GM12875 (cell line): Measurements from ENCODE around the gene POMT1.
"Not testable (repeated sequence)": the region's sequence is repeated elsewhere in the genome, so short reads cannot be mapped to it uniquely, and the experiment has no call there.

Source experiments
- H3K4me3 ChIP-seq: one replicate; pipeline ENCODE4 v1.5.1; 2011; ENCODE audit warnings: low read depth, low read length, control low read depth
- TF ChIP-seq, protein P1 (sequence below): IDR thresholded peaks from 2 replicates; pipeline ENCODE4 v1.5.1; 2011; ENCODE audit warnings: low read depth, mild to moderate bottlenecking, control low read depth, inconsistent platforms, low read length, moderate library complexity, borderline replicate concordance; ENCODE audit not compliant: insufficient read depth

Gene POMT1, protein sequence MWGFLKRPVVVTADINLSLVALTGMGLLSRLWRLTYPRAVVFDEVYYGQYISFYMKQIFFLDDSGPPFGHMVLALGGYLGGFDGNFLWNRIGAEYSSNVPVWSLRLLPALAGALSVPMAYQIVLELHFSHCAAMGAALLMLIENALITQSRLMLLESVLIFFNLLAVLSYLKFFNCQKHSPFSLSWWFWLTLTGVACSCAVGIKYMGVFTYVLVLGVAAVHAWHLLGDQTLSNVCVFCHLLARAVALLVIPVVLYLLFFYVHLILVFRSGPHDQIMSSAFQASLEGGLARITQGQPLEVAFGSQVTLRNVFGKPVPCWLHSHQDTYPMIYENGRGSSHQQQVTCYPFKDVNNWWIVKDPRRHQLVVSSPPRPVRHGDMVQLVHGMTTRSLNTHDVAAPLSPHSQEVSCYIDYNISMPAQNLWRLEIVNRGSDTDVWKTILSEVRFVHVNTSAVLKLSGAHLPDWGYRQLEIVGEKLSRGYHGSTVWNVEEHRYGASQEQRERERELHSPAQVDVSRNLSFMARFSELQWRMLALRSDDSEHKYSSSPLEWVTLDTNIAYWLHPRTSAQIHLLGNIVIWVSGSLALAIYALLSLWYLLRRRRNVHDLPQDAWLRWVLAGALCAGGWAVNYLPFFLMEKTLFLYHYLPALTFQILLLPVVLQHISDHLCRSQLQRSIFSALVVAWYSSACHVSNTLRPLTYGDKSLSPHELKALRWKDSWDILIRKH

DNA sequence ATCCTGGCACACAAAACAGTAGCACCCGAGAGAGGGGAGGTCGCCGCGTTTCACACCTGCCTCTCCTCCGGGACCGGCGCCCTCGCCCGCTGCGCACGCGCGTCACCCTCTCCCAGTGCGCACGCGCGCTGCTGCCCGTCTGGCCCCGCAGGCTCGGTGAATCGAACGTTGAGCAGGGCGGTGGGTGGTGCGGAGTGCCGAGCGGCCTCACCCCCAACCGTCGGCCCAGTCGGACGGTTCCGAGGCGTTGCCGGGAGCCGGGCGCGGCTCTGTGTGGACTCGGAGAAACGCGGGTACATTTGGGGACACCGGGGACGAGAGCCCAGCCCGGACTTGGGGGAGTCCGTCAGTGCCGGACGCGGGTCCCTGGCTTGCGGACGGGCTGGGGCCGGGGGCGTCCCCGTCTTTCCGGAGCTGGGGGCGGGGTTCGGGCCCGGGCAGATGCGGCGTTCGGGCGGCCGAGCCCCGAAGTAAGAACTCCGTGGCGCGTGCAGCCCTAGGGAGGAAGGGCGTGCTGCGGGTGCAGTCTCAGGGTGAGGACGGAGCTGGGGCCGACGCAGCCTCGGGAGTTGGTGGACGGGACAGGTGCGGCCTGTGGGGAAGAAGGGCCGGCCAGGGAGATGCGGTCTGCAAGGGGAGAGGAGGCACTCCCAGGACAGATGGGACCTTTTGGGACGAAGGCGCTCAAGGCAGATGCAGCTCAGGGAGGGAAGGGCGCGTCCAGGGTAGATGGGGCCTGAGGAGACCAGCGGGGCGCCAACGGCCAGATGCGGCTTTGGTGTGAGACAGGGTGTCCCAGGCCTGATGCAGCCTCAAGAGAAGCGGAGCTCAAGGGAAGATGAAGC lies at the start of gene POMT1:
POMT1 (plus strand) TSS at position 138 of the 845 bp plus-strand sequence. CDS start 1,301 bp downstream, outside the sequence.
- H3K4me3 ChIP-seq, result peak within 1 kb of the TSS; percentile 99
- TF ChIP-seq, protein P1, sequence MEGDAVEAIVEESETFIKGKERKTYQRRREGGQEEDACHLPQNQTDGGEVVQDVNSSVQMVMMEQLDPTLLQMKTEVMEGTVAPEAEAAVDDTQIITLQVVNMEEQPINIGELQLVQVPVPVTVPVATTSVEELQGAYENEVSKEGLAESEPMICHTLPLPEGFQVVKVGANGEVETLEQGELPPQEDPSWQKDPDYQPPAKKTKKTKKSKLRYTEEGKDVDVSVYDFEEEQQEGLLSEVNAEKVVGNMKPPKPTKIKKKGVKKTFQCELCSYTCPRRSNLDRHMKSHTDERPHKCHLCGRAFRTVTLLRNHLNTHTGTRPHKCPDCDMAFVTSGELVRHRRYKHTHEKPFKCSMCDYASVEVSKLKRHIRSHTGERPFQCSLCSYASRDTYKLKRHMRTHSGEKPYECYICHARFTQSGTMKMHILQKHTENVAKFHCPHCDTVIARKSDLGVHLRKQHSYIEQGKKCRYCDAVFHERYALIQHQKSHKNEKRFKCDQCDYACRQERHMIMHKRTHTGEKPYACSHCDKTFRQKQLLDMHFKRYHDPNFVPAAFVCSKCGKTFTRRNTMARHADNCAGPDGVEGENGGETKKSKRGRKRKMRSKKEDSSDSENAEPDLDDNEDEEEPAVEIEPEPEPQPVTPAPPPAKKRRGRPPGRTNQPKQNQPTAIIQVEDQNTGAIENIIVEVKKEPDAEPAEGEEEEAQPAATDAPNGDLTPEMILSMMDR, result no peak

DNA sequence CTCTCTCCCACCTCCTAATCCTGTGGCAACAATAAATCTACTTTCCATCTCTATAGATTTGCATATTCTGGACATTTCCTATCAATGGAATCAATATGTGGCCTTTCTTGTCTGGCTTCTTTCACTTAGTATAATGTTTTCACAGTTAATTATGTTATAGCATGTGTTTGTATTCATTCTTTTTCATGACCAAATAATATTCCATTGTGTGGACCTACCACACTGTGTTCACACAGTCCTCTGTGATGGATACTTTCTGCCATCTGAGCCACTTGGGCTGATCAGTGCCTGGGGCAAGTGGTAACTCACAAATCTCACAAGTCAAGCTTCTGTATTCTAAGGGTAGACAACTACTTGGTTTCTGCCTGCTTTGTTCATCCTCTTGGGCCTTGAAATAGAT lies 48.7 kb upstream of the POMT1 start:
- no peak overlapping the region for H3K4me3 ChIP-seq
- TF ChIP-seq, protein P1, result no peak

DNA sequence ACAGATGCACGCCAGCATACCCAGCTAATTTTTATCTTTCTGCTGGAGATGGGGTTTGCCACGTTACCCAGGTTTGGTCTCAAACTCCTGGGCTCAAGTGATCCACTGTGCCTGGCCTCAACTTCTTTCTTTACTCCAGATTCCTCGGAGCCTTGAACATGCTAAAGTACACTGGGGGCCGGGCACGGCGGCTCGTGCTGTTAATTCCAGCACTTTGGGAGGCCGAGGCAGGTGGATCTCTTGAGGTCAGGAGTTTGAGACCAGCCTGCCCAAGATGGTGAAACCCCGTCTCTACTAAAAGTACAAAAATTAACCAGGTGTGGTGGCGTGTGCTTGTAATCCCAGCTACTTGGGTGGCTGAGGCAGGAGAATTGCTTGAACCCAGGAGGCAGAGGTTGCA lies 47.1 kb upstream of the POMT1 start:
- H3K4me3 ChIP-seq, result not testable (repeated sequence)

DNA sequence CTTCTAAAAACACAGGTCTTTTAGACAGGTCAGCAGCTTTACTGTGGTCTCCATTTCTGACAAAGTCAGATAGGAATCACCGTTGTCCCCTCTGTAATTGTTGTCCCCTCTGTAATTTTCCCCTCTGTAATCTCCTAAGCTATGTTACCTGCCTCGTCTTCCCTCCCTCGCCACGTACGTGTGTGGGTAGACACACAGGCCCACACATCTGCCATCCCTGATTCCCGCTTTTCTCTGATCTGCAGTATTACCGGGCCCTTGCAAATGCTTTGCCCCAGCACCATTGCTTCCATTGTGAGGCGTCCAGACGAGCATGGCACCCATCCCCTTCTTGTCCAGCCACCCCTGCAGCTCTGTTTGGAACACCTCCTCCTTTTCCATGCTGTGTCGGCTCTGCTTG lies 45.0 kb upstream of the POMT1 start:
- TF ChIP-seq, protein P1, result no peak

DNA sequence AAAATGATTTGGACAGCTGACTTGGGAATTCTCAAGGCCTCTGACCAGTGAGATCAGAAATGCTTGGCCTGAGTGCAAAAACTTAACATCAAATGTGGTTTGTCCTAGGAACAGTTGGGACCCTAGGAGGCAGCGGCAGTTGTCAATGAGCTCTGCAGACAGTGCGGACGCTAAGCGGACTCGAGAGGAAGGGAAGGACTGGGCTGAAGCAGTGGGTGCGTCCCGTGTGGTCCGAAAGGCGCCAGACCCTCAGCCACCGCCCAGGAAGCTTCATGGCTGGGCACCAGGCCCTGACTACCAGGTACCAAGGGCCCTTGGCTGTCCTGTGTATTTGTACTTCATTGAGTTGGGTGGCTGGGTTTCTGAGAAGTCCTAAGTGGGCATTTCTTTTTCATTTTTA lies 43.7 kb upstream of the POMT1 start:
- TF ChIP-seq, protein P1, result no peak
- H3K4me3 ChIP-seq, result no peak overlapping the region

More for the DNA sequence above, 45.0 kb upstream of the POMT1 start:
- H3K4me3 ChIP-seq, result no peak overlapping the region

DNA sequence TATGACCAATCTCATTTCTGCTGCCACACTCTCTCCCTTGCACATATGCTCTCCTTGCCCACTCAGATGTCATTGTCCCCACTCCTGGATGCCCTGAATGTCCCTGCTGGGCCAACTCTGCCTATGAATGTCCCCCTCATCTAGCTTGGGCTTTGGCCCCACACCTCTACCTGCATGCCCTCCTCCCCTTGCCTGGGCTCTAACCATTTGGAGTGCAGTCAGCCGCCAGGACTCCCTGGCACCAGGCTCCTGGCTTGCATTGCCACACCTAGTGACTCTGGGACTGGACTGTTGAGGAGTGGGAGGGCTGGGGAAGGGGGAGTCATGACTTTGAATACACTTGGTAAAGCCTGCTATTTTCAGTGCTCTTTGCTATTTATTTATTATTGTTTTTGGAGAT lies 41.6 kb upstream of the POMT1 start:
- H3K4me3 ChIP-seq, result no peak overlapping the region

More for the DNA sequence above, 41.6 kb upstream of the POMT1 start:
- TF ChIP-seq, protein P1, result no peak
